Amniotic epithelial cell (primary cell): ENCODE data around the gene MAPK4.

ENCODE experiments used
- DNase-seq: peaks from one replicate; pipeline ENCODE4 v3.0.0-alpha.2; 2010; ENCODE audit warnings: low read depth

The MAPK4 gene

DNA sequence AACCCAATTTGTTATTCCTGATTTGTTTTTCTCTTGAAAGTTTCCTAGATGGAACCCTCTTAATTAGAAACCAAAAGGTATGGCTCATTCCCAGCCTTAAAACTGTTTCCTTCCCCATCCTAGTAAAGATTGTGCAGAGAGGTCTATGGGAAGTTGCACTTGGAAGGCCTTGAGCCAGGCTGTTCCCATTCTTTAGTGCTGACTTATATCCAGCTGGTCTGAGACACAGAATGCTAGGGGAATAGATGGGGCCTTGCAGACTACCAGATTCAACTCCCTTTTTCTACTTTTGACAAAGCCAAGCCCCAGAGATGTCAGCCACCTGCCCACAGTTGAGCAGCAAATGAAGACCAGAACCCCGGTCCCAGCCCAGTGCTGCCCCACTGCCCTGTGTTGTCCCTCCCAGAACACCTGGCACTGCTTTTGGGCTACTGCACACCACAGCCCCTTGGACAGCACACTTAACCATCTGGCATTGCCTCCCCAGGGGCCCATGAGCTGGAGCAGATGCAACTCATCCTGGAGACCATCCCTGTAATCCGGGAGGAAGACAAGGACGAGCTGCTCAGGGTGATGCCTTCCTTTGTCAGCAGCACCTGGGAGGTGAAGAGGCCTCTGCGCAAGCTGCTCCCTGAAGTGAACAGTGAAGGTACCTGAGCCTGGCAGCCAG, 161.7 kb downstream of the MAPK4 start:
- no peak for DNase-seq

DNA sequence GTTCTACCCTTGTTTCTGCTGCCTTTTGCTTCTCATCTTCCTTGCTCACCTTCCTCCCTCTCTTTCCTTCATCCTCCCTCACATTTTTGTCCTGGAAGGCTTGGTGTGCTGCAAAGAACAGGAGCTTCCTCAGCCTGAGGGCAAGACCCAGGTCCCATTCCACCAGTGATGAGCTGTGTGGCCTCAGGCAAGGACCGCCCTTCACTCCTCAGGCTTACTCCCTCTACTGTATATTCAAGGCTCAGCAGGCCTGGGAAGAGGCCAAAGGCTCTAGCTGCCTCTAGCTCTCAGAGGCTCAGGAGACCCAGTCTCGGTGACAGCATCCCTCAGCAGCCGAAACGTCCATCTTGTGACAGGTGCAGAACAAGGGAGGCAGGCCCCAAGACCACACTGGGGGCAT, 162.4 kb downstream of the MAPK4 start:
- DNase-seq, result no peak

- no peak for DNase-seq
Observed at GRCh38 chr18:50724751-50725151, 164.9 kb downstream of the MAPK4 start.

DNA sequence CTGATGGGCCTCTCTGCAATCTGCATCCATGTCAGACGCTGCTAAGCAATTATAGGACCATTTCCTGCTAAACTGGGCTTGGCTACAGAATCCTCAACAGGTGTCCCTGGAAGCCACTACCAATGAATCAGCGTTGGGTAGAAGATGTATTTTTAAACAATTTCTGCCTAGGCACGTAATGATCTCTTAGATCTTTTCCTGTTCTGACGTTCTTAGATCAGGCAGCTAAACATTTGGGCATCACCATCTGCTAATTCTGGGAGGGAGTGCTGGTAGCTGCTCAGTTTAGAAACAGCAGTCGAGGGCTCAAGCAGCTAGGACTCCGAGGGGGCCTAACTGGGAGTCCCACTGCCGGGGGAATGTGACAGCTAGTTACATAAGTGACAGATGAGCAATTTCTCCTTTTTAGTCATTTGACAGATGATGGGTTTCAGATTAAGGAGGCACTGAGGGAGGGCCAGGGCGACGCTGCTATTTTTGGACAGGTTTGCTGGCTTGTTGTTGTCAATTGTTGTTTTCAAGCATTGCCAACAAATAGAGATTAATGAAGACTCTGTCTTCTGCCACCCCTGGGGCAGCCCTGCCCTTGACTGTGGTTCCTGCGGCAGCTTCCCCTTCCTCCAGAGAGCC, 167.2 kb downstream of the MAPK4 start:
- no peak for DNase-seq

- no peak for DNase-seq
Observed at GRCh38 chr18:50727721-50728471, 168.0 kb downstream of the MAPK4 start.

DNA sequence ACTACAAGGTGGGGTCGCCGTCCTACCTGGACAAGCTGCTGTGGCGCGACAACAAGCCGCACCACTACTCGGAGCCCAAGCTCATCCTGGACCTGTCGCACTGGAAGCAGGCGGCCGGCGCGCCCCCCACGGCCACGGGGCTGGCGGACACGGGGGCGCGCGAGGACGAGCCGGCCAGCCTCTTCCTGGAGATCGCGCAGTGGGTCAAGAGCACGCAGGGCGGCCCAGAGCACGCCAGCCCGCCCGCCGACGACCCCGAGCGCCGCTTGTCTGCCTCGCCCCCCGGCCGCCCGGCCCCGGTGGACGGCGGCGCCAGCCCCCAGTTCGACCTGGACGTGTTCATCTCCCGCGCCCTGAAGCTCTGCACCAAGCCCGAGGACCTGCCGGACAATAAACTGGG, 169.5 kb downstream of the MAPK4 start:
- DNase-seq, result no peak

- DNase-seq, result no peak
Observed at GRCh38 chr18:50729986-50730385, 170.1 kb downstream of the MAPK4 start.

DNA sequence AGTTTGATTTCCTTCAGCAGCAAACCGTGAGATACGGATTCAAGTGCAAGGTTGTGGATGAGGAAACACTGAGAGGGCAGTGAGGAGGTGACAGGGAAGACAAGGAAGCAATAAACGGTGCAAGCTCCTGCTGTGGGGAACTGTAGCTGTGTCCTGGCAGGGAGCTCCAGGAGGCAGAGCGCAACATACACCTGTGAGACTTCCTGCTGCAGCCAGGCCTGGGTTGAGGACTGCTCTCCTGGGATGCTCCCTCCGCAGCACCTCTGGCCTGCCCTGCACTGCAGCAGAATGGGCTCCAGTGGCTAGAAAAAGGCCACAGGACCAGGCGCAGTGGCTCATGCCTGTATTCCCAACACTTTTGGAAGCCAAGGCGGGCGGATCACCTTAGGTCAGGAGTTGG, 174.5 kb downstream of the MAPK4 start:
- DNase-seq, result no peak

GRCh38 chr18:50734886-50735285, 175.0 kb downstream of the MAPK4 start:
- no peak for DNase-seq

- DNase-seq, result no peak
Observed at GRCh38 chr18:50737127-50737526, 177.2 kb downstream of the MAPK4 start.

- DNase-seq, result no peak
Observed at GRCh38 chr18:50738098-50738757, 178.3 kb downstream of the MAPK4 start.

DNA sequence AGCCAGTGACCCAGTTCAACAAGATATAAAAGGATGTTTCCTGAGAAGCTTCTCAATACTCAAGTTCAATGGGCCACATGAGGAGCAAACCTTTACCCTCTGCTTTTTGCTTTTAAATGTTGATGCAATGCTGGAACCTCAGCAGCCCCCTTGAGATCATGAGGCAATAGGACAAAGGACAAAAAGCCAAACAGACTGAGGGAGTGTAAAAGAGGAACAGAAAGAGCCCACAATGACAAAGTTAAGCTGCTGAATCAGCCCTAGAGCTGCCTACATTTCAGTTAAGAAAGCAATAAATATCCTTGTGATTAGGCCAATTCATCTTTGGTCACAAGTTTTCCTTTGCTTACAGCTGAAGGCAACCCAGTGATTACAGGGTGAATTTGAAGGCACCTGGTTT, 183.1 kb downstream of the MAPK4 start:
- no peak for DNase-seq

DNA sequence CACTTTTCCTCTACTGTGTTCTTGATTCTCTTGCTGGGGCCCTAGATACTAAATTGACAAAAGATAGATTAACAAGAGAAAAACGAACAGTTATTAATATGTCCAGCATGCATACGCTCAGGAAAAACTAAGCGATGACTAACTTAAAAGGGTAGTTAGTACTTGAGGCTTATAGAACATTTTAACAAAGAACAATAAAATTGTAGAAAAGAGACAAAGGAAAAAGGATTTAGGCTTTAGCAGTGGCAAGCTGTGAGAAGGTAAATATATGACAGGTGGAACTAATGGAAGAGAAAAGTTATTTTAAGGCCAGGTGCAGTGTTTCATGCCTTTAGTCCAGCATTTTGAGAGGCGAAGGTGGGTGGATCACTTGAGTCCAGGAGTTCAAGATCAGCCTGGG, 184.4 kb downstream of the MAPK4 start:
- no peak for DNase-seq

DNA sequence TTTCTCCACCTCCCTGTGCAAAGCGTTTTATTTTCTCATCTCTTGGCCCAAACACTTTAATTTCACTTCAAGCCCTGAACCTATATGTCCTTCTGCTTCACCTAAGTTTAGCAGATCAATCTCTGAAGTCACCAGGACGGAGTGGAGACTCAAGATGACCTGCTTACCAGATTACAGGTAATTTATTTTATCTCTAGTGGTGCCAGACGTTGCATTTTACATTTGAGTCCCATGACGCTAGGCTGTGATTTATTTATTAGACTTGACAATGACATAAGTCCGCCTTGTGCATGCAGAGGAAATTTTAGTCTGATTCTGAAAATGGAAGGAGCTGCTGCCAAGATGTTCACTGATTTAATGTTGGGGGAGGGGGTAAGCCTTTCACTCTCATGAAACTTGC, 186.1 kb downstream of the MAPK4 start:
- DNase-seq, result no peak

DNA sequence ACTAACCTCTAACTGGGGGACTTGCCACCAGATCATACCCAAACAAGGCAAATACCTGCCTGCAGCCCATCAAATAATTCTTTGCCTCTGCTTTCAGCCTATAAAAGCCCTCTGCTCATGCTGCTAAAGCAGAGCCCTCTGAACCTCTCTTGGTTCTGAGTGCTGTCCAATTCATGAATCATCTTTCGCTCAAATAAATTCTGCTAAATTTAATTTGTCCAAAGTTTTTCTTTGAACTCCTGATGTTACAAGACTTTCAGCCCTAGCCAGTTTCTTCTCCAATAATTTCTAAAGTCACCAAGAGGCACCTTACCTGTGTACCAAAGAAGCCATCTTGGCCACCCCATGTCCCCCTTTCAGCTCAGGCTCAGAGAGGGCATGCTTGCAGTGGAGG, 188.0 kb downstream of the MAPK4 start:
- DNase-seq, result no peak

GRCh38 chr18:50748243-50749229, 188.6 kb downstream of the MAPK4 start:
- peak; percentile 2 for DNase-seq

DNA sequence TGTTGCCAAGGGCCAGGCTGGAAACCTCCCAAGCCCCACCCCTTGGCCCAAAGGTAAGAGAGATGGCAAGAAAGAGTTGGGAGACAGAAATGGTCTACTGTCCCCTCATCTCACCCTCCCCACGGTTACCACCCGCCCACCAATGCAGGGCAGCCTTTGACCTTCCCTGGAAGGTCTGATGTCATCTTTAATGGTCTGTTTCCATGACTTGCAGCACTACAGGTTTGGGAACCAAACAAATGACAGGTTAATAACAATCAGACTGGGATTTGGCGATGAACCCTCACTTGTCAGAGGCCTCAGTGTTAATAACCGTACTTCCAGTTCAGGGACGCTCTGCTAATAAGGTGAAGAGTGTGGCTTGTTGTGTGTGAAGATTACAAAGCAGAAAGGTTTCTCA, 189.5 kb downstream of the MAPK4 start:
- no peak for DNase-seq

GRCh38 chr18:50749945-50750344, 190.1 kb downstream of the MAPK4 start:
- DNase-seq, result no peak

DNA sequence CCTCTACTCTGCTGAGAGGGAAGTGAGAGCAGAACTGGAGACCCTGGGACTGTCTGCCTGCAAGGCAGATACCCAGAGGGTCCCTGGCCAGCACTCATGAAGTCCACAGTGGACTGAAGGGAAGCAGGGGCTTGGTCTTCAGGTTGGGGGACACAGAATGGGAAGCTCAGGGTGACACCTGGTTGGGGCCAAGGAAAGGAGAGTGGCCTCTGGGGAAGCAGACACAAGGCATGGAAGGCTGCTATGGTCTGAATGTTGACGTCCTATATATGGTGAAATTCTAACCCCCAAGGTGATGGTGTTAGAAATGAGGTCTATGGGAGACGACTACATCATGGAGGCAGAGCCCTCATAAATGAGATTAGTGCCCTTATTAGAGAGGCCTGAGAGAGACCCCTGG, 190.7 kb downstream of the MAPK4 start:
- DNase-seq, result no peak

DNA sequence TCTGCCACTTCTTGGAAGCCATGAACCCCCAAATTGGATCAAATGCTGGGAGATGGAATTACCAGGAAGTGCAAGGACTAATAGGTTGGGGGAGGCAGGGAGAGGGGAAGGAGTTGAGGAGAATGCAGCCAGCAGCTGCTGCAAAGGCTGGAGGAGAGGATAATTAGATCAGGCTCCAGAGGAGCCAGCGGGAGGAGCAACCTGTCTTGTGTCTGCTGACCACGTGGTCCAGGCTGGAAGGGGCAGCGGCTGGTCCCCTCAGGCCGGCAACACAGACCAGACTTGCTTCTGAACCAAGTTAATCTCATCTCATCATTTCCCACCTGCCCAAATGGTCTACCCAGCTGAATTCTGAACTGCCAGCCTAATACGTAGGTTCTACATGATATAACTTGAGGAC, 191.6 kb downstream of the MAPK4 start:
- DNase-seq, result no peak

GRCh38 chr18:50751947-50752346, 192.1 kb downstream of the MAPK4 start:
- no peak for DNase-seq

- no peak for DNase-seq
Observed at GRCh38 chr18:50753311-50753710, 193.4 kb downstream of the MAPK4 start.
